PC-9 (cell line): ENCODE results near the gene XRCC4.

Experiments
- EZH2 ChIP-seq: fragments of 200-600 bp; sonication (generic); IDR thresholded peaks from 2 replicates; pipeline ENCODE4 v1.8.0; 2017; ENCODE audit warnings: antibody characterized with exemption, low read depth
- TF ChIP-seq, protein P1 (sequence below): fragments of 200-600 bp; sonication (generic); conservative IDR thresholded peaks from 2 replicates; pipeline ENCODE4 v1.6.1; 2017; ENCODE audit warnings: mixed run types, antibody characterized with exemption, mild to moderate bottlenecking, moderate library complexity

DNA sequence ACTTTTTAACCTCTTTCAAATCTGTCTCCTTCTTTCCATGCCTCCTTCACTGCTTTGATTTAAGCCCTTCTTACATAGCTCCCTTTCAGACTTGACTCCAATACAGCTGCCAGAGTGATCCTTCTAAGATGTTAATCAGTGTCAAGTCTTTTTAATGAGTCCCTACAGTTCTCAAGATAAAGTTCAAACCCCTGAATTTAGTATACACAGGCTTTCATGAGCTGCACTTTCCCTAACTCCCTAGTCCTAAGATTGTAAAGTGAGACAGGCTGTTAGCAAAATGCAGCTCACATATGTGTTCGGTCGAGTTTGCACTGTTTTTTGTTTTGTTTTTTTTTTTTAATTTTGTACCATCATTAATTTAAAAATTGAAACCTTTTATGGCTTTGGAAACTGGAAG, 203.8 kb downstream of the XRCC4 start:
- TF ChIP-seq, protein P1, sequence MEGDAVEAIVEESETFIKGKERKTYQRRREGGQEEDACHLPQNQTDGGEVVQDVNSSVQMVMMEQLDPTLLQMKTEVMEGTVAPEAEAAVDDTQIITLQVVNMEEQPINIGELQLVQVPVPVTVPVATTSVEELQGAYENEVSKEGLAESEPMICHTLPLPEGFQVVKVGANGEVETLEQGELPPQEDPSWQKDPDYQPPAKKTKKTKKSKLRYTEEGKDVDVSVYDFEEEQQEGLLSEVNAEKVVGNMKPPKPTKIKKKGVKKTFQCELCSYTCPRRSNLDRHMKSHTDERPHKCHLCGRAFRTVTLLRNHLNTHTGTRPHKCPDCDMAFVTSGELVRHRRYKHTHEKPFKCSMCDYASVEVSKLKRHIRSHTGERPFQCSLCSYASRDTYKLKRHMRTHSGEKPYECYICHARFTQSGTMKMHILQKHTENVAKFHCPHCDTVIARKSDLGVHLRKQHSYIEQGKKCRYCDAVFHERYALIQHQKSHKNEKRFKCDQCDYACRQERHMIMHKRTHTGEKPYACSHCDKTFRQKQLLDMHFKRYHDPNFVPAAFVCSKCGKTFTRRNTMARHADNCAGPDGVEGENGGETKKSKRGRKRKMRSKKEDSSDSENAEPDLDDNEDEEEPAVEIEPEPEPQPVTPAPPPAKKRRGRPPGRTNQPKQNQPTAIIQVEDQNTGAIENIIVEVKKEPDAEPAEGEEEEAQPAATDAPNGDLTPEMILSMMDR, result no peak
- no peak for TF ChIP-seq EZH2
